HG03432 (cell line): ENCODE results near the gene SFXN1.
"Not testable (repeated sequence)": the region's sequence is repeated elsewhere in the genome, so short reads cannot be mapped to it uniquely, and the experiment has no call there.

Experiments
- ATAC-seq: cut with Tn5 transposase; IDR thresholded peaks from one replicate; pipeline ENCODE4 v1.9.1; 2021; ENCODE audit warnings: mild to moderate bottlenecking, moderate library complexity; ENCODE audit not compliant: unreplicated experiment

SFXN1 gene

DNA sequence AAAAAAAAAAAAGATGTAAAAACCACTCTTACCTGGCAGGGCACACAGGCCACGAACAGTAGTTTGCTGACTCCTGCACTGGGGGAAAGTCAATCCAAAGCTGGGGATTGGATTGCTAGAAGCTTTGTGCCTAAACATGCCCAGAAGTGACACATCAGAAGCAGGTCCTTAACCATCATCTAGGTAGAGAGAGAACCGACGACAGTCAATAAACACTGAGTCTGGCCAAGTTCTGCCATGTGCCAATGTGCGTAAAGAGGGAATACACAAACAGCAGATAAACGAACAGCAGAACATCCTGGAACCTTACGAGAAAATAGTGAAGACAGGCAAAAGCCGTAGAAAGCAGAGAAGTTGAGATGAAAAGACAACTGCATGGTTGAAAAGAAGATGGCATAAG lies 14.9 kb downstream of the SFXN1 start:
- ATAC-seq: no peak

DNA sequence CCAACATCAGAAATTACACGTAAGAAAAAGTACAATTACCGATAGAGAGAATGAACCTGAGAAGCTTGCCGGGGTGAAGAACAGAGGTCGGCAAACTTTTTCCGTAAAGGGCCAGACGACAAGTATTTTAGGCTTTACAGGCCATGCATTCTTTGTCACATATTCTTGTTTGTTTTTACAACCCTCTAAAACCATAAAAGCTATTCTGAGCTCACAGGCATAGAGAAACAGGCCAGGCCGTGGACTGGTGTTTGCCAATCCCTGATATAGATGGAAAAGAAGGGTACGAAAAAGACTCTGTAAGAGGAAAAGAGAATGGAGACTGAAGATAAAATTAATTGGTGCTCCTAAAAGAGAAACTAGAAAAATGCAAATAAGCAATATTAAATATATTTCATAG lies 15.4 kb downstream of the SFXN1 start:
- no peak for ATAC-seq

DNA sequence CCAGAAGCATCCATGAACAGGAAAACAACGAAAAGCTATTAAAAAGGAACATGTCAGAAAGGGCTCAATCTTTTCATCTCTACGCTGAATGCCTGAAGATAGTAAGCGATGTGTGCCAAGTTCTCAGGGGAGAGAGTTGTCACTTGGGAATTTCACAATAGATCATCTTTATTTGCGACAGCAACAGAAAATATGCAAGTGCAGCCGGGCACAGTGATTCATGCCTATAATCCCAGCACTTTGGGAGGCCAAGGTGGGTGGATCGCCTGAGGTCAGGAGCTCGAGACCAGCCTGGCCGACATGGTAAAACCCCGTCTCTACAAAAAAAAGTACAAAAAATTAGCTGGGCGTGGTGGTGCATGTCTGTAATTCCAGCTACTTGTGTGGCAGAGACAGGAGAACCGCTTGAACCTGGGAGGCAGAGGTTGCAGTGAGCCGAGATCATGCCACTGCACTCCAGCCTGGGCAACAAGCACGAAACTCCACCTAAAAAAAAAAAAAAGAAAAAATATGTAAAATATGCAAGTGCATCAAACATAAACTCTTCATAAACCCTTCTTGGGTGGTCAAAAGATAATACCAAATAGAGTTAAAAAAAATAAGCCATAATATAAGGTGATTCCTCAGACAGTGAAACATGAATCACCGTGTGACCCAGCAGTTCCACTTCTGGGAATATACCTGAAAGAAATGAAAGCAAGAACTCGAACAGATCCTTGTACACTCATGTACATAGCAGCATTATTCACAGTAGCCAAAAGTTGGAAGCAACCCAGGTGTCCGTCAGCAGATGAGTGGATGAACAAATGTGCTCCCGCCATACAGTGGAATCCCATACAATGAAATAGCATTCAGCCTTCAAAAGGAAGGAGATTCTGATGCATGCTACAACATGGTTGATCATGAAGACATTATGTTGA lies 16.2 kb downstream of the SFXN1 start:
- no peak for ATAC-seq

DNA sequence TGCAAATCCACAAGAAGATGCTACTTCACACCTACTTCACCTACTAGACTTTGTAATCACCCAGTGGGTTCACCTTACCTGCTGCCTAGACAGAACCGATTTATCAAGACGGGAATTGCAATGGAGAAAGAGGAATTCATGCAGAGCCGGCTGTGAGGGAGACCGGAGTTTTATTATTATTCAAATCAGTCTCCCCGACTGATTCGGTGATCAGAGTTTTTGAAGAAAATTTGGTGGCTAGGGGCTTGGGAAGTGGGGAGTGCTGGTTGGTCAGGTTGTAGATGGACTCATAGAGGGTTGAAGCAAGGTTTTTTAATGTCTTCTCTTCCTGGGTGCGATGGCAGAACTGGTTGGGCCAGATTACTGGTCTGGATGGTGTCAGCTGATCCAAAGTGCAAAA lies 23.4 kb downstream of the SFXN1 start:
- no peak for ATAC-seq

DNA sequence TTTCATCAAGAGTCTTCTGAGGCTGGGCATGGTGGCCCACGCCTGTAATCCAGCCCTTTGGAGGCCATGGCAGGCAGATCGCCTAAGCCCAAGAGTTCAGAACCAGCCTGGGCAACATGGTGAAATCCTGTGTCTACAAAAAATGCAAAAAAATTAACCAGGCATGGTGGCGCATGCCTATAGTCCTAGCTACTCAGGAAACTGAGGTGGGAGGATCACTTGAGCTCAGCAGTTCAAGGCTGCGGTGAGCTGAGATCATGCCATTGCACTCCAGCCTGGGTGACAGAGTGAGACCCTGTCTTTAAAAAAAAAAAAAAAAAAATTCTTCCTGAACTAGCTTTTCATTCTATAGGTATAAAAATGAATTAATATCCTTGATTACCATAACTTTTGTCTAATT lies 29.3 kb downstream of the SFXN1 start:
- not testable (repeated sequence) for ATAC-seq

DNA sequence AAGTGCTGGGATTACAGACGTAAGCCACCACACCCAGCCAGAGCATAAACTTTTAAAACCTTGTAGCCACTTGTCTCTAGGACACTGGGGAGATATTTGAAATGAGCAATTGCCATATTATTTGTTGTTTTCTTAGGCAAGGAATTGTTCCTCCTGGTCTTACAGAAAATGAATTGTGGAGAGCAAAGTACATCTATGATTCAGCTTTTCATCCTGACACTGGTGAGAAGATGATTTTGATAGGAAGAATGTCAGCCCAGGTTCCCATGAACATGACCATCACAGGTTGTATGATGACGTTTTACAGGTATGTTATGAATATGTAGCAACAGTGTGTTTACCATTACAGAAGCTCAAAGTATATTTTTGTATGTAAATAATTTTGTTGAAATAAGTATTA lies 30.5 kb downstream of the SFXN1 start:
- ATAC-seq: no peak

DNA sequence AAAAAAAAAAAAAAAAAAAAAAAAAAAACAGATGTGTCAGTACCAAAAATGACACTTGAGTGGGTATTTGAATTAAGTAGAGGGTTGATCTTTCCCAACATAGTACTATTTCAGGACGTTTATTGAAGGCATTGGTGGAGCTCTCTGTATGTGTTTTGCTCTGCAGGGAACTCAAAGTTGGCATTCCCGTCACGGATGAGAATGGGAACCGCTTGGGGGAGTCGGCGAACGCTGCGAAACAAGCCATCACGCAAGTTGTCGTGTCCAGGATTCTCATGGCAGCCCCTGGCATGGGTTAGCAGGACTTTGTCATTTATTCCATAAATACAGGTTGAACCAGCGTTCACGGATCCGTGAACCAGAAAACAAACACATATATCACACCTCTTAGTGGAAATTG lies 34.9 kb downstream of the SFXN1 start:
- ATAC-seq: no peak

DNA sequence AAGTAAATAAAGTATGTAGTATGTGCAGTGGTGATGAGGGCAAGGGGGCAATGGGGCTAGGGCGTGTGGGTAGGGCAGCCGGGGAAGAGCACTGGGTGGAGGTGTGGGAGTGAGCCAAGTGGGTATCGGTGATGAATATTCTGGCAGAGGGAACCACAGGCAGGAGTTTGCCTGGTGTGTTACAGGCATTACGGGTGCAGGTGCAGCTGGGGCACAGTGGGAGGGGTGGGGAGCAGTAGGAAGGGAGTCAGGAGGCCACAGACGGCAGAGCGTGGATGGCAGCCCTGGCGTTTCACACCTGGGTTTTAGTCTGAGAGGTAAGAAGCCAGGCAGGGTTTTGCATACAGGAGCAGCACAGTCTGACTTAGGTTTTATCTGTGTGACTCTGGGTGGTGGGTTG lies 35.4 kb downstream of the SFXN1 start:
- ATAC-seq: no peak

DNA sequence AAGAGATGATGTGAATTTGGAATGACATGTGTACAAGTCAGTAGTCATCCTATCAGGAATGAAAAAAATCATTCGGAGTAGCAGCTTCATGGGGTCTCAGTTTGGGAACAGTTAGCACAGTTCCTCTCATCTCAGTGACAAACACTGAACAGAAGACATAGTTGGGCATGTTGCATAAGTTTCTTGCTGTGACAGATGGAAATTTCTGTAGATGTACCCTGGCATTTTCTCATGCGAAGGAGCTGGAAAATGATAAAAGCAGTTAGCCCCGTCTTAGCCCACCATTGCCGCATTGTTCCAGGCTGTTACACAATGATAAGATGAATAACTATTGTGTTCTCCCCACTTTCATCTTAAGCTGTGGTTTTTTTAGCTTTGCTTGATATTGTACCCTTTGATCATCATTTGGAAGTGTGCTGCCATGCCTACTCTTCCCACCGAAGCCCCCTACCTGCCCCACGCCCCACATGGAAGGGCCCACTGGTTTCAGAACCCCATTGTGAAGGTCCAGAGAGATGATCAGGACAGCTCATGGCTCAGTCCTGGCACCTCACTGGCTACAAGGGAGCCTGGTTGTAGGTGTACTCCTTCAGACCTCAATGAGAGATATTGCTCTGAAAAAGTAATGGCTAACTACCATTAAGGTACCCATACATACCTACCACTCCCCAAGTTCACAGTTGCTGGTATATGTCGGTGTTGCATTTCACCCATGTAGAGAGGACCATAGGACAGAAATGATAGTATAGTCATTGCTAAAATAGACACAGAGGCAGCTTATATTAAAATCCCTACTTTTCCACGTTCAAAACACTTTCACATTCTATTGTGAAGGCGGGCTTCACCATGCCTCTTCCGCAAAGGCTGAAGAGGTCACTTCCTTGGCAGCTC lies 38.8 kb downstream of the SFXN1 start:
- ATAC-seq: no peak

DNA sequence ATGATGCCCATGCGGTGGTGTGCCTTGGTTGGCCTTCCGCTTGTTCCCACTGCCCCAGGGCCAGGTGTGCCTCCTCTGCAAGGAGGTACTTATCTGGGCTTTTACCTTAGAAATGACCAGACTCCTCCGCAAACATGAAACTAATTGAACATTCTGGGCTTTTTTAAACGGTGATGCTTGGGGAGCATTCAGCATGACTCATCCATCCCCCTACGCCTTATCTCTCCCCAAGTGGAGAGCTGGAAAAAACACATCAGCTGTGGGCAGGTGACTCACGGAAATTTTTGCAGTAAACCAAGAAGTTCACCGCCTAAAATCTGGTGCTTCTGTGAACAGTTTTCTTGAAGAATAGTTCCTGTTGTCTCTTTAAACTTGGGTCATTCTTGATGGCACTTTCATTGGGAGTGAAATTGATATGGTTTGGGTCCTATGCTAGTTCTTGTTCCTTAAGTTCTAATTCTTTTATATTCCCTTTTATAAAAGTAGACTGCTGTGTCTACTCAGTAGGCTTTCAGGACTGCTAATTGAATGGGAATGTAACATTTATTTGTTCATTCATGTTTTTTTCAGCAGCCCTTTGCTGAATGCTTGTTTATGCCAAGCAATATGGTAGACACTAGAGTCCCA lies 39.6 kb downstream of the SFXN1 start:
- ATAC-seq: no peak

DNA sequence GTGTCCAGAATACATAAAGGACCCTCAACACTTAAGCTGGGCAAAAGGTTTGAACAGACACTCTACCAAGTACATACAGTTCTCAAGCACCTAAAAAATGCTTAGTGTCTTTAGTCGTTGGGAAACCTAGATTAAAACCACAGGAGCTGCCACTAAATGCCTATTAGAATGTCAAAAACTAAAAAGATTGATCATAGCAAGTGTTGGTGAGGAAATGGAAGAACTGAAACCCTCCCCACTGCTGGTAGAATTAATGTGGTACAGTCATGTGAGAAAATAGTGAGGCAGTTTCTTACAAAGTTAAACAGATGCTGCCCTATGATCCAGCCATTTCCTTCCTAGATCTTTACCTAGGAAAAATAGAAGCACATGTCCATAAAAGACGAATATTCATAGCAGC lies 40.6 kb downstream of the SFXN1 start:
- ATAC-seq: no peak

DNA sequence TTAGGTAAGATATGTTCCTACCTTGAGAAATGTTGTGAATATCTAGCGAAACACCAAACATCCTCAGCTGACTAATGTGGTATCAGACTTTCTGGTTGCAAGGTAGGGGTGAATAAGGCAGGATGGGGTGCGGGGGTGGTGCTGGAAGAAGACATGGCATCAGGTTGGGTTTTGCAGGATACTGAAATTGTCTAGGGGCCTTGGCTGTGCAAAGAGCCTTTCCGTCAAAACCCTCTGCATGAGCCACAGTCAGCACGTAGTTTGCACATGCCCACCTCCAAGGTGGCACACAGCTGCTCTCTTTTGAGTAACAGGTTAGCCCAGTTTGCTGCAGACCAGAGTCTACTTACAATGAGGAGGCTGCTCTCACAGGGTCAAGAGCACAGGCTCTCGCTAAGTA lies 42.0 kb downstream of the SFXN1 start:
- no peak for ATAC-seq

DNA sequence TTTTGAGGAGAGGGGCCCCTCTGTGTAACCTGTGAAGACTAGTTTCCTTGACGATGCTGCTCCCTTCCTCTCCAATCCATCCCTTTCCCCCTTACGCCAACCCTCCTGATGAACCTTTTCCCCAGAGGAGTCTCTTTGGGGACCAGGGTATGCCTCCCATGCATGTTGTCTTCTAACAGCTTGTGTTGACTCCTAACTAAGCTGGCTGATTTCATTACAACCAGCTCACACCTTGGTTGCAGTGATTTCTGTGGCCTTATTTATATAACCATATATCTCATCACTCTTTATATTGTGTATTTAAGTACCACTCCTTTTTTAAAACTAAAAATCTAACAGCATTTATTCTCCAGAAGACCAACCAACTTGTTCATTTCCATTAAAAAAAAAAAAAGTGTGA lies 42.5 kb downstream of the SFXN1 start:
- no peak for ATAC-seq

DNA sequence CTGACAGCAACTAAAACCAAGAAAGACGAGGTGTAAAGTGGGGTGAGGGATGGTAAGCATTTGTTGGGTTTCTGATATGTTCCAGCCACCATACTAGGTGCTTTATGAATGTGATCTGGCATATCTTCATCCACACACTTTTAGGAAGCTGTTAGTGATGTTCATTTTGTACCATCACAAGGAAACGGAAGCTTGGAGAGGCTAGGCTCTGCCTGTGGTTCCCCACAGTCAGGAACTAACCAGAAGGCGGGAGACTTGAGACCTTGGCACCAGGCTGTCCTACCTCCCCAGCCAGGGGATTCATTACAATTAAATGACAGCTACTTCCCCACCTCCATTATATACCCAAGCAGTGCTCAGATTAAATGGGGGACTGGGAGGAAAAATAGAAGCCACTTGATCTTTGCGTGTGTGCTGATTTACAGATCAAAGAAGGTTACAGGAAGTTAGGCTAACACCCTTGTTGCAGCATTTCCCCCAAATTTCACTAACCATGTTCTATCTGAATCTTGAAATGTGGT lies 43.0 kb downstream of the SFXN1 start:
- ATAC-seq: no peak

DNA sequence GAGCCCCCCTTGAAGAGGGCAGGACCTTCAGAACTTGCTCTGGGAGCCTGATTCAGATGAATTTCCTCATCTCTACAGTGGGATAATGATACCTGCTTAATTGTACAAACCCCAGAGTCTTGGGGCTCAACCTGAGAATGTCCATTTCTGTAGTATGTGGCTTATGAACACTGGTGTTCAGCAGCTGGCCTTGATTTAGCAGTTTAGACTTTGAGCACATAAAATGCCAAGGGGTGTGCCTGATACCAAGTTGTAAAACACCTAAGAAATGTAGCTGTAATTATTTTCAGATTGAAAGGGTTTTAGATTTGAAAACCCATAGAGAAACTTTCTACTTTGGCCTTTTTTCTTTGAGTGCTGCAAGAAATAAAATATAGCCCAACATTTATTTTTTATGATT lies 44.9 kb downstream of the SFXN1 start:
- no peak for ATAC-seq

DNA sequence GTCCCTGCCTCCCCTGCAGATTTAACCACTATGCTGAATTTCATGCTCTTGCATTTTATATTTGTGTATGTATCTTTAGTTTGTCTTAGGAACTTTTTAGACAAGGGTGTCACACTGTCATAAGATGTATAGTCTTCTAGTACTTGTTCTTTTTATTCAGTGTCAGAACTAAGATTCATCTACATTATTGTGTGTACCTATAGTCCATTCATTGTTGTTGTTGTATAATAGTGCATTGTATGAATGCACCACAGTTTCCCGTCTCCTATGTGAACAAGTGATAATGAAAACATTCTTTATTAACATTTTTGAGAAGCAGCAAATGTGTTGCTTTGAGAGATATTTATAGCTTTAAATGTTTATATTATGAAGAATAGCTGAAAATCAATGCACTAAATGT lies 45.9 kb downstream of the SFXN1 start:
- ATAC-seq: no peak

DNA sequence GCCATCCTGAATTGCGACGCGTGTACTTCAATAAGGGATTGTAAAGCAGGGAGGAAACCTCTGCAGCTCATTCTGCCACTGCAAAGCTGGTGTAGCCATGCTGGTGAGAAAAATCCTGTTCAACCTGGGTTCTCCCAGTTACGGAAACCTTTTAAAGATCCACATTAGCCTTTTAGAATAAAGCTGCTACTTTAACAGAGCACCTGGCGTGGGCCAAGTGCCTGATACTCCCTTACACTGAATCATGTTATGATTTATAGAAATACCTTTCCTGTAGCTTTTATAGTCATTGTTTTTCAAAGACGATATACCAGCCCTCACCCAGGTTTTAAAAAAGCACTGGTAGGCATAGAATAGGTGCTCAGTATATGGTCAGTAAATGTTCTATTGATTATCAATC lies 48.3 kb downstream of the SFXN1 start:
- ATAC-seq: no peak

DNA sequence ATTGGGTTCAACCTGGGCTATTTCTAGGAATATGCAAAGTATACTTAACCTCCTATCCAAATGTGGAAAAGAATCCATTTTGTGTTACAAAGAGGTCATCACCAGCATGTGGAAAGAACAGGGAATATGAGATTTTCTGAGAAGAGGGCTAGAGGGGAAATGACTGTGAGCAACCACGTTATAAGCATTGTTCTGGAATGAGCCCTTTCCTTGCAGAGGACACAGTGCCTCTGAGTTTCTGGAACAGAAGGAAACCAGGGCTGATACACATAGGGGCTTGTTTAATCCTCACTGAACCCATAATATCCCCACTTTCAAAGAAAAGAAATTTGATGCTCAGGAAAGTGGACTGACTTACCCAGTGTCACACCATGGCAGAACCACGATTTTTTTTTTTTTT lies 53.0 kb downstream of the SFXN1 start:
- ATAC-seq: no peak

DNA sequence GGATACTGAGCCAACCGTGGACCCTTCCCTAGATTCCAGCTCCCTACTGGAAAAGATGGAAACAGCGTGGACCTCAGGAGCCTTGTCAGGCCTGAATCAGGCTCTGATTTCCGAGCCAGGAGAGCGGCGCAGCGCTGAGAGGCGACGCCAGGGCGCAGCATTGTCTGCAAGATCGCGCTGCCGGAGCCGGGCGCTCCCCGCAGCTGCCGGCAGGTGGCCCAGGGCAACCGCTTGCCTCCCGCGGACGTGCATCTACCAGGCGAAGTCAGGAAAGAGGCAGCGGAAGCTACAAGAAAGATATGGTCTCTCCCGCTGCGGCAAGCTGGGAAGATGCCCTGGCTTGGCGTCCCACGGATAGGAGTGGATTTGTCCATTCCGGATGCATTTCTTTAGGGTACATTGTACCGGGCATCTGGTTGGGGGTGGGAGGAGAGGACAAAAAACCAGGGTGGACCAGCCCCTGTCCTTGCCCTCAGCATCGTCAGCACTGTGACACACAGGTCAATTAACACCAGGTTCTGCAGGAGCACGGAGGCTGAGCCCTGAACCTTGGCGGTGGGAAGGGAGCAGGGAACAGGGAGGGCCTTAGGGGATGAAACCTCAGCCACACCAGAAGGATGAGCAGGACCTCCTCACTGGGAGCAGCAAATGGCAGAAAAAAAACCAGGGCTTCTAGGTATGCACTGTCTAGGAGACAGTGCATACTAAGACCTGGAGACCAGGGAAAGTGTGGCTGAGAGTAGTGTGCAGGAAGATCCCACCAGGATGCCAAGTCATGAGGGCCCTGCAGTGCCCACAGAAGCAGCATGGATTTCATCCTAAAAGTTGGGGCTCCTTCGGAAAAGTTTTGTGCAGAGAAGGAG lies 55.9 kb downstream of the SFXN1 start:
- peak; percentile 94 for ATAC-seq

DNA sequence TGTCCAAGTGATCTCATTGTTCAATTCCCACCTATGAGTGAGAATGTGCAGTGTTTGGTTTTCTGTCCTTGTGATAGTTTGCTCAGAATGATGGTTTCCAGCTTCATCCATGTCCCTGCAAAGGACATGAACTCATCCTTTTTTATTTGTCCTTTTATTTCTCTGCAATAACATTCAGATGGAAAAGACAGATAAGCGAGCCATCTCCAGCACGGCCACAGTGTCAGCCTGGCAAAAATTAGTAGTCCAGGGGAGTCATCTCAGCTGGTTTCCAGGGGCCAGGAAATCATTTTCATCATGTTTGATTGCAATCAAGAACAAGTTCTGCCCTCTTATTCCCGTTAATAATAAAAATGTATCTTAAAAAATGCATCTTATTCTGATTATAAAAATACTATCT lies 57.0 kb downstream of the SFXN1 start:
- not testable (repeated sequence) for ATAC-seq
